HG03135 (cell line): ENCODE measurements around the gene SHISA9.

ENCODE experiments used
- ATAC-seq: cut with Tn5 transposase; IDR thresholded peaks from one replicate; pipeline ENCODE4 v1.9.1; 2021; ENCODE audit warnings: mild to moderate bottlenecking, moderate library complexity; ENCODE audit not compliant: unreplicated experiment

Gene SHISA9

DNA sequence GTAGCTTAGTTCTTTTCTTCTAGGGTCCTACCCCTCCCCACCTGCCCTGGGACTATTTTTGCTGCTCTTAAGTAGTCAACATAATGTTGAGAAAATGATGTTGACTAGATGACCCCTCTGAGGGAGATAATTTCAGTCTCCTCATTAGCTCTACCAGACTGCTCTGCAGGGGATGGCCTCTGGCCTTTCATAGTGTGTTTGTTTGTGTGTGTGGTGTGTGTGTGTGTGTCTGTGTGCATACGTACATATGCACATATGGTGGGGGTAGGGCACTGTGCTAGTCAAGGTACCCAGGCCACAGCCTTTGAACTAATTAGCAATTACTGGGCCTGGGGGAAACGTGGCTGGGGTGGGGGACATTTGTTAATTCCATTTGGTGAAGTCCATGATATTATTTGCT, 254.0 kb downstream of the SHISA9 start:
- no peak for ATAC-seq

DNA sequence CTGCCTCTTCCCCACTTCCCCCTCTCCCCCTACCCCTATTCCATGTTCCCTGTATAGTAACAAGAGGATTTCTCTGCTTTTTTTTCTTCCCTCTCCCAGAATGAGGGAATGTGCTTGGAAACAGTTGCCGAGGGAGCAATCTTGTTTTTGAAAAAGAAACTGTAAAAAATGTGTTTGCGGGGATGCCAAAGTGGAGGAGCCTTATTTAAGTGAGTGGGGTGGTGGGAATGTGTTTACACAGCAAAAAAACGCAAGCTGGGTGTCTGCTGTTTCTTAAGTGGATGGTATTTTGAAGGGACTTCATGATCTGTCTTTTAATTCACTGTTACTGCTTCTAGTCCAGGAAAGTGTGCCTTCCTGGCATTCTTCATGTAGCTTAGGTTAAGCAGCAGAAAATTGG, 254.4 kb downstream of the SHISA9 start:
- no peak for ATAC-seq

DNA sequence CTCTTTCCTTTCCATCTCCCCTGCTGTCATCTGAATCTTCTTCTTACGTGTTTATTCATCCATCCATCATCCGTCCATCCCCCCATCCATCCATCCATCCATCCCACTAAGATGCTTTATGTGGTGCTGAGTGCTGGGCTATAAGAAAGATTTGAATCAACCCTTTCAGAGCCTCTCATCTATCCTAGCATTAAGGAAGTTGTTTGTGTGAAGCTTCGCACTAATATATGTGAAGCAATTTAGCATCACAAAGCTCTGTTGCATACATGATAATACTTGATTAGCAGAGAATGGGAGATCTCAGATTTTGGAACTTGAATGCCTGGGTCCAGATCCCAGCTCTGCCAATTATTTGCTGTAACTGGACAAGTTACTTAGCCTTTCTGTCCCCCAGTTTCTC, 255.7 kb downstream of the SHISA9 start:
- ATAC-seq = no peak

DNA sequence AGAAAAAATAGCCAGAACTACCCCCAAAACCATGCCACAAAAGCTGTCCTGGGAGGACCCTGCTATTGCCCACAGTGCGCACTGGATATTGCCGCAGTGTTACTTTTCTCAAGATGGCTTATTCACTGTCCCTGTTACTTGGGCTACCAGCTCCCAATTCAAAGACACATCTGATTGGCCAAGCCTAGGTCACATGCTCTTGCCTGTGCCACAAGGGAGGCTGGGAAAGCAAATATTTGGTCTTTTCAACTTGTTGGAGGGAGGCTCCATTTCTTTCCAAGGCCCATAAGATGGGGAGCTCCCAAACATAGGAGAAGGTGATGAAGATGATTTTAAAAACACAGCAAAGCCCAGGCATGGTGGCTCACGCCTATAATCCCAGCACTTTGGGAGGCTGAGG, 257.0 kb downstream of the SHISA9 start:
- ATAC-seq = no peak

DNA sequence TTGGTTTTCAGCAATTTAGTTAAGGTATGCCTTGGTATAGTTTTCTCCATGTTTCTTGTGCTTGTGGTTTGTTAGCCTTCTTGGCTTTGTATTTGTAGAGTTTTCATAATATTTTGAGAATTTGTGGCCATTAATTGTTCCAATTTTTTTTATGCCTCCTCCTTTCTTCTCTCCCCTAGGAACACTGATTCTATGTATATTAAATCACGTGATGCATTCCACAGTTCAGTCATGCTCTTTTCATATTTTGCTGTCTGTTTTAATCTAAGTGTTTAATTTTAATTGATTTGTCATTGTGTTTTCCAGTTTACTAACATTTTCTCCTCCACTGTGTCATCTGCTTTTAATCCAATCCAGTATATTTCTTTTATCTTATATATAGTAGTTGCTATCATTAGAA, 263.6 kb downstream of the SHISA9 start:
- no peak for ATAC-seq

DNA sequence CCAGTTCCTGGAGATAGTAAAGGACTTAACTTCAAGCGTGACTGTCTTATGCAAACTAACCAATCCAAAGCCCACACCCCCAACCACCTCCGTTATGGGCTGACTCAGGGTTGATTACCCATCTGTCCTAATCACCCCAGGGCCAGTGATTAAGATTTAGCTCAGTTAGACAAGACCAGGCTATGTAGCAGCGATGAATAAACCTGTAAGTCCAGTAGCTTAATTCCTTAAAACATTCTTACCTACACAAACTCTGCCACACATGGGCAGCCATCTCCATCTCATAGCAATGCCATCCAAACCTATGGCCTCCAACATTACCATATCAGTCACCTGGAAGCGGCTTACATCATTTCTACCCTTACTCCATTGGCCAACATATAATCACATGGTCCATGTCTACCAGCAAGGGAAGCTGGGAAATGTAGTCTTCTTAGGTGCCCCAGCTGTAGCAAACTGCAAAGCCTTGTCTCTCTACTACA, 266.7 kb downstream of the SHISA9 start:
- ATAC-seq = no peak

DNA sequence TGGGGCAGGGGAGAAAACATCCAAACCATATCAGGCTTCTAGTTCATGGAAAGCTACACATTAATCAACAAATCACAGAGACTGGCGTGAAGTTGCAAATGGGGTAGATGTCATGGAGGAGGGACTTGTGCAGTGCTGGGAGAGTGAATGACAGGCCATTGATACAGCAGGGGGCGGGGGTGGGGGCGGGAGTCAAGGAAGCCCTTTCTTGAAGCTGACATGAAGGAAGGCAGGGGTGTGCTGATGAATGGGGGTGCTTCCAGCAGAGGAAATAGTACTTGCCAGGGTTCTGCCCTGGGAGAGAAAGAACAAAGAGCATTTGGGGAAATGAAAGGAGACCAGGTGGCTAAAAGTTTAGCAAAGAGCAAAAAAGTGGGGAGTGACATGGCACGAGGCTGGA, 269.9 kb downstream of the SHISA9 start:
- ATAC-seq = no peak

DNA sequence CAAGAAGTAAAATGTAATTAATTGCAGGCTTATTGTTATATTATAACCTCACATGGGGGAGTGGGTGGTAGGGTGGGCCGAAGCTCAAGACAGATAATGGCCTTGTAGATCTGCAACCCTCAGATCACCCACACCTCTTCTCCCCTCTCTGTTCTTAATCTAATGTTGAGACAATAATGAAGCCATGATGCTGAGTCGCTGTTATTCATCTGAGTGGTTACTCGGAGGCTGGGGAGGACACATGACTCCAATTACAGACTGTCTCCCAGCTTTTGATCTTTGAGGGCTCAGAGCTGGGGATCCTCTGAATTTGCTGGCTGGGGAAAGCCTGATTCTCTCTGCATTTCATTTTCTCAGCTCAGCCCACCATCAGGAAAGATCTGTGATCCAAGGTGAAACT, 275.3 kb downstream of the SHISA9 start:
- ATAC-seq = no peak

DNA sequence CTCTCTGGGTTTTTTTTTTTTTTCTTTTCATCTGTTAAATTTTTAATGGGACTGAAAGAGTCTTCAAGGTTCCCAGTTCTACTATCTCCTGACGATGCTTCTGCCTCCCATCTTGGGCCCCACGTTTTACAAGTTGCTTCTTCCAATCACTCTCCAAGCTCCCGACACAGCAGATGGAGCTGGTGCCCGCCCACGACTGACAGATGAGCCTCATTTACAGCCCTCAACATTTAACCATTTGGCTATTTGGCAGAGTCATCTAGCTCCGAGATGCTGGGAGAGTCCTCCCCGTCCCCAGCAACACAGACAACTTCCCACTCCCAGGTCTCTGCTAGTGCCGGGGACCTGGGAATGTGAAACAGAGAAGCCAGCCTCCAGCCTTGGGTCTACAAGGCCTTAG, 276.9 kb downstream of the SHISA9 start:
- no peak for ATAC-seq

DNA sequence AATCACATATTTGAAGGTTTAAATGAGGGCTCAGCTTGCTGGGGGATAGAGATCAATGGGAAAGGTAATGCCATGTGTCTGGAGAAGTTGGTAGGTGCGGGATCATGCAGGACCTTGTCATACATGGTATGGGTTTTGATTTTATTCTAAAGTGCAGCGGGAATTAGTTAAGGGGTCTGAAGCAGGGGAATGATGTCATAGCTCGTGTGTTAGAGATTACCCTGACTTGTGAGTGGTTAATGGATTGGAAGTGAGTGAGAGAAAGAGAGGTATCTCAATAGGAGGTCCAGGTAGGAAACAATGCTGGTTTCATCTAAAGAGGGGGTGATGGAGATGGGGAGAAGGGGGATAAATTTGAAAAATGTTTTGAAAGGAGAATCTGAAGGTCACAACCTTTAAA, 280.0 kb downstream of the SHISA9 start:
- no peak for ATAC-seq

DNA sequence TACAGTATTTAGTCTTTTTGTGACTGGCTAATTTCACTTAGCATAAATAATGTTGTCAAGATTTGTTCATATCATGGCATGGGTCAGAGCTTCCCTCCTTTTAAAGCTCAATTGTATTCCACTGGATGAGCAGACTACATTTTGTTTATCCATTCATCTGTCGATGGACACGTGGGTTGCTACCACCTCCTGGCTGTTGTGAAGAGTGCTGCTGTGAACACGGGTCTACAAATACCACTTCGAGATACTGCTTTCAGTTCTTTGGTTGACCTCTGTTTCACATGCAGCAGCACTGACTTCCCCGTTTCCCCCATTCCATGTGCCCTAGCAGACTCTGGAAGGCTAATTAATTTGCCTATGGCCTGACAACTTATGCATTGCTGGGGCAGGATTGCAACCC, 285.4 kb downstream of the SHISA9 start:
- ATAC-seq = no peak

DNA sequence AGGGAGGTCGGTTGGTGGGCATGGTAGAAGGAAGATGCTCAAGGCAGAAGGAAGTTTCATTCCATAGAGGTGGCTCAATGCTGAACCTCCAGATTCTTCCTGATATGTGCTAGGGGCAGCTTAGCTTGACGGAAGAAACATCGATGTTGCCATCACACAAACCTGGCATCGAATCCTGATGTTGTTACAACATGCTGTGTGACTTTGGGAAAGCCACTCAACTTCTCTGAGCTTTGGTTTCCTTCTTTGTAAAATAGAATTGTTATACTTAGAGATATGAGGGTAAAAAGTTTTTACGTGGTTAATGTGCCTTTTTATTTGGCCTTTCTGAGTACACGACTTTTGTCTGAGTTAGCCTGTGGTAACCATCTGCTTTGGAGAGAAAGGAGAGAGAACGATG, 287.9 kb downstream of the SHISA9 start:
- ATAC-seq = no peak

DNA sequence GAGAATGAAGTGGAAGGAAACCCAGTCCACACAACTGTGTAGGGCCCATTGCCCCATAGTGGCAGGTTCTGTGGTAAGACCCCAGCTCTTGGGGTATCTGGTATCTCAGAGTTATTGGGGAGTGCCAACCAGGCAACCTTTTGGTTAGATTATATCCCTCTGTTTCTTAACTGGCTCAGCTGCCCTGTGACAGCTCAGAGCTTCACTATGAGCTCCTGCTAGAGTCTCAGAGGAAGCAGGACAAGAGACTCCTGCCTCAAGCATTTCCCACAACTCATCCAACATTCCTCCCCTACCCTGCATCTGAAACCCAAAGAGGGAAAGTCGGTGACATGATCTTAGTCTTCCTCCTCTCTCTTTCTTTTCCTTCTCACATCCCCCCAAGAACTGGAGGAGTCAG, 292.3 kb downstream of the SHISA9 start:
- no peak for ATAC-seq

DNA sequence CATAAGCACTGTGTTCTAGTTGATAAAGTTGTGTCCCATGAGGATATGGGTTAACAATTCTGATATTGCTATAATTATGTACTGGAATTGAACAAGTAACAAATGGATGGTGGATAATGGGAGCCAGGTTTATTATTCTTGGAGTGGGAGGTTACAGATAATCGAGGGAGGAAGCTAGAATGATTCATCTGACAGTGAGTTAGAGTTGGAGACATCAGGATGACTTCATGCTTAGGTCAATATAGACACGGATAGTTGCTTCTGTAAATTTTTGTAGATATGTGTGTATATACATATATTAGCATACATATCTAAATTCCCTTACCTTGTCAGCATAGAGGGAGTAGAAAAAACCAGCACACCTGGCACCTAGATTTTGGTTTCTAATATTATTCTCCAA, 293.4 kb downstream of the SHISA9 start:
- ATAC-seq = no peak

DNA sequence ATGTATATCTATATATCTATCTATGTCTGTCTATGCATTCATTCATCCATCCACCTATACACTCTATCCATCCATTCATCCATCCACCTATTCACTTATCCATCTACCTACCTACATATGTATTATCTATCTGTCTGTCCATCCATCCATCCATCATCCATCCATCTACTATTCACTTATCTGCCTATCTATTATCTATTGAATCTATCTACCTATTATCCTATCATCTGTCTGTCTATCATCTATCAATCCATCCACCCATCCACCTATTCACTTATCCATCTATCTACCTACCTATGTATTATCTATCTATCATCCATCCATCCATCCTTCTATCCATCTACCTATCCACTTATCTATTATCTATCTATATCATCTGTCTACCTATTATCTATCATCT, 302.3 kb downstream of the SHISA9 start:
- no peak for ATAC-seq

DNA sequence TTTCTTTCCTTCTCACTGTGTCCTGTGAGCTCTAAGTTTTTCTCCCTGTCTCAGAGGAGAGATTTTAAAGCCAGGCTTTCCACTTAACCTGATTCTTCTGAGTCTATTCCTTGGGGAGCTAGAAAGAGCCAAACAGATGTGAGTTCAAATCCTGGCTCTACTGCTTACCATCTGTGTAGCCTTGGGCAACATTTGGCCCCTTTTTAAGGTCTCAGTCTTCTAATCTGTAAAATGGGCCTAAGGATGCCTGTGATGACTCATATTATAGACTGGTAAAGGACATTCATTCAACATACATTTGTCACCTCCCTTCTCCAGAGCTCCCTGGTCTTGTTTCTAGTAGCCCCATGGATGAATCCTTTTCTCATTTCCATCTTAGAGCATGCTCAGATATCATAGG, 304.0 kb downstream of the SHISA9 start:
- ATAC-seq = no peak

DNA sequence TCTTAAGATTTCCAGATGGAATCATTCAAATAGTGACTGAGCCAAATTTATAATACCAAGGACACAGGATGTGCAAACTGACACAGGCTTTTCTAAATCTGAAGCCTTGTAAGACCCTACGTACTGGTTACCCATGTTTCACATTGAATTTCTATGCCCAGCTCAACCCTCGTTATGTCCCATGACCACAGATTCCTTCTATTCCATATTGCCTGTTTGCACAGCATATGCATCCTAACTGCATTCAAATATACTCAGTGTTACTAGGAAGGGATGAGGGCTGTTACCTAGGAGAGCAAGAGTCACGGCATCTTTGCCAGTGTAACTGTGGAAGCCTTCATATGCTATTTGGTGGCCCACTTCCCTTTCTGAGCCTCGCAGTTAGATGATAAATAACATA, 305.2 kb downstream of the SHISA9 start:
- ATAC-seq = no peak

DNA sequence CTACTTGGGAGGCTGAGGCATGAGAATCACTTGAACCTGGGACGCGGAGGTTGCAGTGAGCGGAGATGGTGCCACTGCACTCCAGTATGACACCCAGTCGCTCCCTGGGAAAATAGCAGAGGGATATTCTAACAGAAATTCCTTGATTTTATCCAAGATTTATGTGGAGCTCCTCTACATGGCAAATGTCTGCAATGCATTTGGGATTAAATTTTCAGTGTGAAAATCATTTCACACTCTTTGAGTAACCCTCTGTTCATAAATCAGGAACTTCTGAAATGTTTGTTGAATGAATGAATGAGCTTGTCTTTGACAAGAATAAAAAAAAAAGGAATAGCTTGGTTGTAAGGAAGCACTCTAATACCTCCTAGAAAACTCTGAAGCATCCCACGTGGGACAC, 305.8 kb downstream of the SHISA9 start:
- no peak for ATAC-seq

DNA sequence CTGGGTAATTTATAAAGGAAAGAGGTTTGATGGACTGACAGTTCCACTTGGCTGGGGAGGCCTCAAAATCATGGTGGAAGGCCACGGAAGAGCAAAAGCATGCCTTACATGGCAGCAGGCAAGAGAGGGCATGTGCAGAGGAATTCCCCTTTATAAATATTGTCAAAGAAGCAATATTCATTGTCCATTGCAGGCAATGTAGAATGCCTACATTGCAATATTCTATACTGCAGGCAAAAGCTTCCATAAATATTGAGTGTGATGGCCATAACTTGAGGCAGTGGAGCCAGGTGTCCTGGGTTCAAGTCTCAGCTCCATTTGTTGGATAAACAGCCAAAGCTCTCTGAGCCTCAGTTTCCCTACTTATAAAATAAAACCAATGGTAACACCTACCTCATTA, 322.3 kb downstream of the SHISA9 start:
- ATAC-seq = no peak

DNA sequence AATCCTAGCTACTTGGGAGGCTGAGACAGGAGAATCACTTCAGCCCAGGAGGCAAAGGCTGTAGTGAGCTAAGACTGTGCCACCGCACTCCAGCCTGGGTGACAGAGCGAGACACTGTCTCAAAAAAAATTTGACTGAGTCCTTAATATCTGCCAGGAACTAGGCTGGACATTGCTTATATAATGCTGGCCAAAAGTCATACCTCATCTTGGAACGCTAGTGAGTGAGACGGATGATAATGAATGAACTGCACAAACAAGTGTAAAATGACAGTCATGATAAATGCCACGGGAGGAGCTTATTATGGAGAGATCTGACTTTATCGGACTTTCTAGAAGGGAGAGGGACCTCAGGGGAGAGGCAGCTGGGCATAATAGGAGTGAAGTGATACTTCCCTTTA, 327.6 kb downstream of the SHISA9 start:
- no peak for ATAC-seq

DNA sequence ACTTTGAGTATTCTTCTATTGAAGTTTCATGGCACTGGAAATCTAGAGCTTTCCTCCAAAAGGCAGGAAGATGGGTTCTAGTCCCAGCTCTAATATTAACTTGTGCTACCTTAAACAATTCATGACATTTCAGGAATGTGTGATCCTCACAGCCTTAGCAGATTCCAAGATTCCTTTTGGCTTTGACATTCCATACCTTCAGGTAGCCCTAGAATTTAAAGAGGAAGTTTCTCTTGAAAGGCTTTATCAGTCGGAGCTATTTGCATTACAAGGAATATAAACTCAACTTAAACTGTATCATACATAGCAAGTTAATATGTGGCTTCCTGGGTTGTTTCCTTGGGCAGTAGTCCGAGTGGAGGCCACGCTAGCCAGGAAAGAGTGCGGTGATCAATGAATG, 330.0 kb downstream of the SHISA9 start:
- no peak for ATAC-seq

DNA sequence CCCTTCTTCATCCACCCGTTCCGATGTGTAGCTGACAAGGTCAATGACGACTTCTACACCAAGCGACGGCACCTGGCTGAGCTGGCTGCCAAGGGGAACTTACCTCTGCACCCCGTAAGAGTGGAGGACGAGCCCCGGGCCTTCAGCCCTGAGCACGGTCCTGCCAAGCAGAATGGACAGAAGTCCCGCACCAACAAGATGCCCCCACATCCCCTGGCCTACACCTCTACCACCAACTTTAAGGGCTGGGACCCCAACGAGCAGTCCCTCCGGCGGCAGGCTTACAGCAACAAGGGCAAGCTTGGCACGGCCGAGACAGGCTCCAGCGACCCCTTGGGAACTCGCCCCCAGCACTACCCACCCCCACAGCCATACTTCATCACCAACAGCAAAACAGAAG, 333.6 kb downstream of the SHISA9 start:
- ATAC-seq = no peak

DNA sequence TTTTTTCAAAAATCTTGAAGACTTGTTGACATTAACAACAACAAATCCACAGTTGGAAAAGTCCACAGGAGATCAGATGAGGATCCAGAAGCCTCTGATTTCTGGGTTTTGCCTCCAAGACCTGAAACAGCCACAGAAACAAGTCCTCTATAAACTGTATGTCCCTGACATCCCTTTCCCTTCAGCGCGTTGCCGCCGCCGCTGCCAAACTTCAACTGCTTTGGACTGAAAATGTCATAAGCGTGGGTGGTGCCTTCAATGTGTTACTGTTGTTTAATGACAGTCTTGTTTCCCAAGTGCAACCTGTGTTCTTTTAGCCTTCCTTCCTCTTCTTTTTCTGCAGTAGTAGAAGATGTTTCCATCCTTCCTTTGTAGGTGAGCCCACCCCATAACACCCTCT, 334.9 kb downstream of the SHISA9 start:
- ATAC-seq = no peak

DNA sequence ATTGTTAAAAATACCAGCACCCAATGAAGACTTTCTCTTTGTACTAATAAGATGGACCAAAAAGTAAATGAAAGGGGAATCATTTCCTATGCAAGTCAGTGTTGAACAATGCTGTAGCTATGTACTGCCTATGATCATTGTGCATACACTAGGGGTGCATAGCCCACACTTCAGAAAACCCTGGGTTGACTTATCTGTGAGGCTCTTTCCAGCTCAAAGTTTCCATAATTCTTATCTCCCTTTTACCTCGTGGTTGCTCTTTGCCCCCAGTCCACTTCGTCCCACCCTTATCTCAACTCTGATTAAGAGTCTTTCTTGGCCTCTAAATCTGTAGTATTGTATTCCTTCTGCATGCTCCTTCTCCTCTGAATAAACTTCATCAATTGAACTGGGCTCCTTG, 336.8 kb downstream of the SHISA9 start:
- ATAC-seq = no peak
